ENCODE measurements around the gene RIT2.

The RIT2 gene

DNA sequence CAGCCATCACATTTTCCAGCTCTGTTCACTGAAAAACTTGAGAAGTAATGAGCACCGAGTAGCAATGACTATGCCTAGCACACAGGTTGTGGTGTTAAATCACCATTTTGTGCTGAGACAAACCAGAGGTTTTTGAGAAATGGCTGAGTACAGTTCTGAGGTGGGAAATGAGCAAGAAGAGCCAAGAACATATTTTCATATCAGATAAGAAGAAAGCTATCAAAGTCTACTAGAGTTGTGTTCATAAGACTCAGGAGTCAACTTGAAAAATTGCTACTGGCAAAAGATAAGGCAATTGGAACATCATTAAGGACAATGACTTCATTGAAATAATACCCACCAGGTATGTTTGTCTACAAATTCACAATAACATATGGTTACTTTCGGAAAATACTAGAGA is 108.1 kb downstream of the RIT2 start:
- no peak for DNase-seq

- no peak for DNase-seq
Observed at GRCh38 chr18:43004421-43004820, 111.1 kb downstream of the RIT2 start.

GRCh38 chr18:43001821-43002220 is 113.7 kb downstream of the RIT2 start:
- no peak for DNase-seq

DNA sequence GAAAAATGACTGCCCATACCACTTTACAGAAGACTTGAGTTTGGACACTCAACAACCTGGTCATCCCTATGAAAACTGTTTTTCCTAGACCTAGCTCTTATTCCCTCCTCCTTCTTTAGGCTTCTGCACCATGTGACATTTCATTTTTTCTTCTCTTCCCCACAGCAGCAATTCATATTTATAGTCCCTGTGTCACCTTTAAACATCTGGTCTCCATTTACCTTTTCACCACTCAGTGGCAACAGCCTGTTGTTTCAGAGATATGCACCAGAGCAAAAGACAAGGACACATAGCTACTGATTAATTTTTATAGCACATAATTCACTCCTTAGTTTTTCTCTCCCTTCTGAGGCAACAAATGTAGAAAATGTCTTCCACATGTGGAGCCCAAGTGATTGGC is 118.7 kb downstream of the RIT2 start:
- DNase-seq: no peak

GRCh38 chr18:42980426-42980825 is 135.1 kb downstream of the RIT2 start:
- DNase-seq: no peak

- DNase-seq: no peak
Observed at GRCh38 chr18:42977982-42978637, 137.4 kb downstream of the RIT2 start.

DNA sequence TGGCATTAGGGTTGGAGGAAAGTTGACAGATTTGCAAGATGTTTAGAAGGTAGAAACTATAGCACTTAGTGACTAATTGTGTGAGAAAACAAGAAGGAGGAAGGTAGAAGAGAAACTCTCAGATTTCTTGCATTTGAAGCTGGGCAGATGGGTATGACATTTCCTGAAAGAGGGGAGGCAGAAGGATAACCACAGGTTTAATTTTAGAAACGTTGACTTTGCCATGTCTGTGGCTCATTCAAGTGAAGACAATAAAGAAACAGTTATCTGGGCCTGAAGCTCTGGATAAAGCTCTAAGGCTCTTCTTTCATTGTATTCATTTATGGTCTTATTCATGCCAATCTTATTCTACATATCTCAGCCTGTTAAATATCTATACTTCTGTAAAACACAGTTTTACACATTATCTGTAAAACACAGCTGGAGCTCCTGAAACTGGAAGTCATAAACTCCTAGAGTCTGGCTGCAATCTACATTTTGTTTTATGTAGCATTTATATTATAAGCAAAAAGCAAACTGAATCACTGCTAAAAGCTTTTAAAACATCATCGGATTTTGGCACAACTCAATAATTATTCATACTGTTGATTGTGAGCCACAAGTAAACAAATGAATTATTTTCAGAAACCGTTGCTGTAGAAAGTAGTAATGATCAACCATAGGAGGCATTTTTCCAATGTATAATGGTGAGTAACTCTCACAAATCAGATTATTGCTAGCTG is 138.5 kb downstream of the RIT2 start:
- no peak for DNase-seq

- no peak for DNase-seq
Observed at GRCh38 chr18:42969366-42969765, 146.1 kb downstream of the RIT2 start.

DNA sequence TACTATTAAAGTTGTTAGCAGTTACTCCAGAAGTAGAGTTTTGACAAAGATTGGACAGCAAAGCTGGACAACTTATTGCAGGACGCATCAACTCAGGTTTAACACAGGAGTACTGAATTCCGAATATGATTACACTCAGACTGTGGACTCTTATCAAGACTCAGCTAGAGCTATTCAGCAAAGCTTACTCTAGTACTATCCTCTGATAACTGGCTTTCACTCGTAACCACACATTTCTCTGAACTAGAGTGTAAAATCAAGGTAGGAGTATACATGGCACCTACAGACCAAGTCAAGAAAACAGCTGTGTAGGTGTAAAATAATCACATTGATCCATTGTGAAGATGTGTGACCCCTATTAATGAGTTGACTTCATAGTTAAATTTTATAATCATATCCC is 154.2 kb downstream of the RIT2 start:
- no peak for DNase-seq

DNA sequence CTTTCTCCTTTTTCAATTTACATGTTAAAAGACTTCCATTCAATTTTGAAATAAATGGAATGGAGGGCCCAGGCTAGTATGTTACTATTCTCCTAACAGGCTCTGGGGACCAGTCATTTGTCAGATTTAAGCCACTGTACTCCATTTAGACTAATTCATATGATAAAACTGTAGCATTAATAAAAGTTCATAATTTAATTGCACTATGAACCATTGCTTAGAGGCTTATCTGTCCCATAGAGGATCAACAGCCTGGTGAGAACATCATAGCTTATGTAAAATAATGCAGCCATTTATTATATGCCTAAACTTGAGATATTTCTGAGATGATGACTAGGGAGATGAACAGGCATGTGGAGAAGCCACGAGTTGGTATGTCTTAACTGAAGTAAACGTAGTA is 156.0 kb downstream of the RIT2 start:
- no peak for DNase-seq

- DNase-seq: no peak
Observed at GRCh38 chr18:42958353-42958752, 157.1 kb downstream of the RIT2 start.

DNA sequence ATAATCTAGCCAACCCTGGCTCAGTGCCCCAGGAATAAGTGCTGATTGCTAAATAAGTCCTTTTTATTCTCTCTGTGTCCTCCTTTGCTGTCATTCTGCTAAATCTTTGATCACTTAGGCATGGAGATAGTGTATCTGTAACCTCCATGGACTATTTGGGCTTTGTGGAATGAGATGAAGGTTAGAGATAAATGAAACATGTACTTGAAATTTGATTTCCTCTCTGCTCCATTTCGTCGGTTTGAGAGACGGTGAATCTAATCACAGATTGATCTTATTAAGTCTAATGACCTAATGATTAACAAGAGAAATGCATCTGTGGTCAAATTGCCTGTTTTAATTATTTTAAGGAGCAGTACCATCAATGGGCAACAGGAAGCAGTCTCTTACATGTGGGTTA is 159.2 kb downstream of the RIT2 start:
- no peak for DNase-seq

- DNase-seq: no peak
Observed at GRCh38 chr18:42954887-42955286, 160.6 kb downstream of the RIT2 start.

DNA sequence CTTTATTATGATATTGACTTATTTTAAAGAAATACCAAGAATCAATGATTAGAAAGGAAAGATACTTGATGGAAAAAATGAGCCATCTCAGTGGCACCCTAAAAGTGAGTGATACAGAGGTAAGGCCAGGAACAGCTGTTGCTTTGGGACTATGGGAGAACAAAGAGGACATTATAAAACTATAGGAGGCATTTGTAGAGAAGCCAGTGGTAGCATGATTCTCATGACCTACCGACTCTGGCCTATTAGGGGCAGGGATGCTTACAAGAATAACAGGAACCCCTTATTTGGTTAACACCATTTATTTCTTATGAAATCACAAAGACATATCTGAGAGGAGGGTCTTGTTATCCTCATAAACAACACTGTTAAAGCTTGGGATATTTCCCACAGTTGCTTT is 162.2 kb downstream of the RIT2 start:
- no peak for DNase-seq

DNA sequence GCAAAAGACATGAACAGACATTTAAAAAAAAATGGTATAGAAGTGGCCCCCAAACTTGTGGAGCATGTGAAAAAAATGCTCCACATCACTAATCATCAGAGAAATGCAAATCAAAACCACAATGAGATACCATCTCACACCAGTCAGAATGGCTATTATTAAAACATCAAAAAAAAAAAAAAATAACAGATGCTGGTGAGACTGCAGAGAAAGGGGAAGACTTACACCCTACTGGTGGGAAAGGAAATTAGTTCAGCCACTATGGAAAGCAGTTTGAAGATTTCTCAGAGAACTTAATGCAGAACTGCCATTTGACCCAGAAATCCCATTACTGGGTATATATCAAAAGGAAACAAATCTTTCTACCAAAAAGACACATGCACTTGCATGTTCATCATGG is 164.8 kb downstream of the RIT2 start:
- DNase-seq: no peak

DNA sequence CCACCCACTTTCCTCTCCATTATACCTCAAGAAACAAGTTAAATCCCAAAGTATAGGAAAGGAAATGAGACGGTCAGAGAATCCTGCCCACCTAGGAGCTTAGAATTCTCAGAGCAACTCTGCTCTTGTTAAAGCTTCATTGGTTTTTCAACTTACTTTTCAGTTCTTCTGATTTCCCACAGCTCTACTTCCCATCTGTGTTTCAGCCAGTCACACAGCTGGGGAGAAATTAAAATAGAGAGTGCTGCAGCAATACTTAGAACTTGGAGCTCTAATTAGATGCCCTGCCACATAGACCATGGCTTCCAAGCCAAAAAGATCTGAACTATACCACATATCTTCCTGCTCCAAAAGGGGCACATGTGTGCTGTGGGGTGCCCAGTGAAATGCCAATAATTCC is 166.7 kb downstream of the RIT2 start:
- DNase-seq: no peak

- DNase-seq: no peak
Observed at GRCh38 chr18:42941860-42942259, 173.6 kb downstream of the RIT2 start.

- no peak for DNase-seq
Observed at GRCh38 chr18:42941021-42941420, 174.5 kb downstream of the RIT2 start.

- no peak for DNase-seq
Observed at GRCh38 chr18:42937436-42937835, 178.0 kb downstream of the RIT2 start.

GRCh38 chr18:42936289-42936688 is 179.2 kb downstream of the RIT2 start:
- DNase-seq: no peak

DNA sequence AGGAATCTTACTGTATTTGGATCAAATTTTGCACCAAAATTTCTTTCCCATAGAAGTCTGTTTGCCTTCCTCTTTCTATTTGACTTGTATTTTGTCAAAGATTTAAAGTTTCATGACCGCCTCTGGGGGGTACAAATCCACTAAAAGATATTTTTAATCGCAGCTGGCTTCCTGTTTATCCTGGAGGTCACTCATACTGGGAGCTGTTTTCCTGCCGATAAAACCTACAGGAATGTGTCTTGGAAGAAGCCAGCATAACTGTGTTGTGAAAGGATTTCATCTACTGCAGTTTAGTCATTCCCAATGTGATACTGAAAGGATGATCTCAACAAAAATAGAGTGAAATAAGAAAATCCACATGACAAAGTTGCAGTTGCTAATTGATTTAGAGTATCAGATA is 184.0 kb downstream of the RIT2 start:
- DNase-seq: no peak

DNA sequence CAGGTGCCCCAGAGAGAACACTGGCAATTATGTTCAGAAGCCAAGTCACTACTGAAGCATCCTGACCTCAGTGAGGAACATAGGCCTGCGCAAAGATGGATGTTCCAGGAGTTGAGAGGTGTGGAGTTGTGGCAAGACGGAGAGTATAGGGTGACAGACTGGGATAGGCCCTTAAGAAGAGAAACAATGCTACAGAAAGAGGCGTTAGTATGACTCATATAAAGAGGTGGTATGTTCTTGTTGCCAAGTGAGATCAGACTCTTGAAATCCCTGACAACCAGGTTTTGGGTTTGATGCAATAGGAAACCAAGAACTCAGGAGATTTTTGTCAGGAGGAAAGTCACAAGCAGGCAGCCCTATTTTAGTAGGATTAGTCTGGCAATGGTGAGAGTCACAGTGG is 185.6 kb downstream of the RIT2 start:
- DNase-seq: no peak

- DNase-seq: no peak
Observed at GRCh38 chr18:42929181-42929580, 186.3 kb downstream of the RIT2 start.

GRCh38 chr18:42925036-42925435 is 190.4 kb downstream of the RIT2 start:
- DNase-seq: no peak

DNA sequence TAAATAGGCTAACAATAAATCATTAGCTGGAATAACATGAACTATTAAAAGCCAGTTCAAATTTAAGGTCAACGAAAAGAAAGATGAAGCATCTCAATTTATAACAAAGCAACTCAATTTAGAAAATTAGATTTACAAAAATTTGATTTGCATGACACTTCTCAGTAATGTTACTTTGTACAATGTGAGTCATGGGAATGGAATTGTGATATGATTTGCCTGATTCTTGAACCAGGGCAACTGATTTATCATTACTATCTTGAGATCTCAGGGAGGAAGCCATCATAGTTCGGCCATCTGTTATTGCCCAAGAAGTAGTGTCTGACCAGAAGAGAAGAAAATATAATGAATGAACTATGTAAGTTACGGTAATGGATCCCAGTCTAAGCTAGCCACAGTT is 193.1 kb downstream of the RIT2 start:
- DNase-seq: no peak
